Calu3 (cell line): ENCODE measurements around the gene ERAP2. TPM values are rescaled to one million over a fixed set of nuclear protein-coding genes. Genes with fewer than 3 reads are reported as not detected.

Experiments used
- BruUV-seq: library from RNA; stranded (reverse); fragments of 400-500 nt; replicated peaks from 2 replicates; lab custom pipeline; 2021; lab: Mats Ljungman, UMichigan
- CTCF ChIA-PET: fragments of 300-600 bp; sonication (Branson Sonifier 250); formaldehyde crosslinking; loops from one replicate; lab custom pipeline; 2022; ENCODE audit warnings: antibody characterized with exemption; lab: Charles Lee
- DNase-seq: peaks from one replicate; pipeline ENCODE4 v3.0.0; 2022
- H3K27ac Mint-ChIP-seq: one replicate; pipeline ENCODE4 v1.8.0; 2022; ENCODE audit warnings: mixed read lengths; ENCODE audit not compliant: unreplicated experiment
- H3K27me3 Mint-ChIP-seq: one replicate; pipeline ENCODE4 v1.8.0; 2022; ENCODE audit warnings: mixed read lengths; ENCODE audit not compliant: unreplicated experiment
- H3K36me3 Mint-ChIP-seq: one replicate; pipeline ENCODE4 v1.8.0; 2022; ENCODE audit warnings: mild to moderate bottlenecking, moderate library complexity, mixed read lengths; ENCODE audit not compliant: insufficient read depth, unreplicated experiment
- H3K4me1 Mint-ChIP-seq: one replicate; pipeline ENCODE4 v1.8.0; 2022; ENCODE audit warnings: mild to moderate bottlenecking, low read depth, mixed read lengths; ENCODE audit not compliant: unreplicated experiment
- H3K4me3 Mint-ChIP-seq: one replicate; pipeline ENCODE4 v1.8.0; 2022; ENCODE audit warnings: mild to moderate bottlenecking, low read depth, moderate library complexity, mixed read lengths; ENCODE audit not compliant: unreplicated experiment
- H3K9me3 Mint-ChIP-seq: one replicate; pipeline ENCODE4 v1.8.0; 2022; ENCODE audit warnings: low read depth, mixed read lengths; ENCODE audit not compliant: unreplicated experiment
- CTCF ChIP-seq: fragments of 200-600 bp; IDR thresholded peaks from one replicate; pipeline ENCODE4 v1.8.0; 2022; ENCODE audit warnings: antibody characterized with exemption; ENCODE audit not compliant: unreplicated experiment
- intact Hi-C: fragments of 100-400 bp; cut with micrococcal nuclease; formaldehyde crosslinking; loops from one replicate; pipeline ENCODE4 v1.10.0; 2022; ENCODE audit not compliant: unreplicated experiment
- total RNA-seq: library from RNA; stranded (reverse); gene quantifications from 2 replicates; pipeline ENCODE4 v1.2.3, GENCODE V29; 2022

Gene ERAP2
- total RNA-seq, 1 experiment from 2014 or later: 67.7 TPM

- H3K27me3 Mint-ChIP-seq: no peaks in the 10 kb centered on the region
- H3K27ac Mint-ChIP-seq: no peak overlapping the region
- intact Hi-C loops: no loop called here
- BruUV-seq: no TSS peak
- no peak overlapping the region for H3K4me3 Mint-ChIP-seq
- CTCF ChIA-PET: interaction anchor here (1.0 kb wide), 1 partner anchor 10 kb away, joined by 3 read pairs; no protein-coding TSS in a partner anchor
- peaks cover 23% of the 10 kb centered on the region for H3K4me1 Mint-ChIP-seq
- TF ChIP-seq CTCF: no peak
- no peaks in the 10 kb centered on the region for H3K9me3 Mint-ChIP-seq
- no peak for DNase-seq
- H3K36me3 Mint-ChIP-seq: peaks cover 38% of the 10 kb centered on the region
These were observed 55.7 kb downstream of the ERAP2 start for GRCh38 chr5:96932026-96932425.

- BruUV-seq: TSS peak; percentile 66
- intact Hi-C loops: no loop called here
These were observed 57.7 kb downstream of the ERAP2 start for GRCh38 chr5:96933764-96934707.

GRCh38 chr5:96934708-96935558 is 58.6 kb downstream of the ERAP2 start:
- intact Hi-C loops: loop anchor here (1.0 to 5.0 kb wide), 3 partner anchors 59 to 227 kb away; partner anchors contain the start of genes ERAP1 and ERAP2
- DNase-seq: peak; percentile 98
- Mint-ChIP-seq H3K27ac (peak overlapping the region; percentile 93), H3K4me1 (peaks cover 42% of the 10 kb centered on the region), H3K36me3 (peaks cover 42% of the 10 kb centered on the region), H3K4me3 (peak overlapping the region; percentile 78), H3K27me3 (no peaks in the 10 kb centered on the region), H3K9me3 (no peaks in the 10 kb centered on the region)
- no peak for TF ChIP-seq CTCF
- BruUV-seq: no TSS peak
- CTCF ChIA-PET: no interaction called here

More at GRCh38 chr5:96933764-96934707, 57.7 kb downstream of the ERAP2 start:
- CTCF ChIA-PET: interaction anchor here (1.0 to 1.3 kb wide), 2 partner anchors 63 to 65 kb away, joined by 3 read pairs; no protein-coding TSS in a partner anchor
- Mint-ChIP-seq H3K27ac (peak overlapping the region; percentile 93), H3K36me3 (peaks cover 42% of the 10 kb centered on the region), H3K27me3 (no peaks in the 10 kb centered on the region), H3K9me3 (no peaks in the 10 kb centered on the region), H3K4me1 (peaks cover 42% of the 10 kb centered on the region), H3K4me3 (peak overlapping the region; percentile 78)
- no peak for DNase-seq
- no peak for TF ChIP-seq CTCF
